ENCODE results near the gene MAEA.

DNA sequence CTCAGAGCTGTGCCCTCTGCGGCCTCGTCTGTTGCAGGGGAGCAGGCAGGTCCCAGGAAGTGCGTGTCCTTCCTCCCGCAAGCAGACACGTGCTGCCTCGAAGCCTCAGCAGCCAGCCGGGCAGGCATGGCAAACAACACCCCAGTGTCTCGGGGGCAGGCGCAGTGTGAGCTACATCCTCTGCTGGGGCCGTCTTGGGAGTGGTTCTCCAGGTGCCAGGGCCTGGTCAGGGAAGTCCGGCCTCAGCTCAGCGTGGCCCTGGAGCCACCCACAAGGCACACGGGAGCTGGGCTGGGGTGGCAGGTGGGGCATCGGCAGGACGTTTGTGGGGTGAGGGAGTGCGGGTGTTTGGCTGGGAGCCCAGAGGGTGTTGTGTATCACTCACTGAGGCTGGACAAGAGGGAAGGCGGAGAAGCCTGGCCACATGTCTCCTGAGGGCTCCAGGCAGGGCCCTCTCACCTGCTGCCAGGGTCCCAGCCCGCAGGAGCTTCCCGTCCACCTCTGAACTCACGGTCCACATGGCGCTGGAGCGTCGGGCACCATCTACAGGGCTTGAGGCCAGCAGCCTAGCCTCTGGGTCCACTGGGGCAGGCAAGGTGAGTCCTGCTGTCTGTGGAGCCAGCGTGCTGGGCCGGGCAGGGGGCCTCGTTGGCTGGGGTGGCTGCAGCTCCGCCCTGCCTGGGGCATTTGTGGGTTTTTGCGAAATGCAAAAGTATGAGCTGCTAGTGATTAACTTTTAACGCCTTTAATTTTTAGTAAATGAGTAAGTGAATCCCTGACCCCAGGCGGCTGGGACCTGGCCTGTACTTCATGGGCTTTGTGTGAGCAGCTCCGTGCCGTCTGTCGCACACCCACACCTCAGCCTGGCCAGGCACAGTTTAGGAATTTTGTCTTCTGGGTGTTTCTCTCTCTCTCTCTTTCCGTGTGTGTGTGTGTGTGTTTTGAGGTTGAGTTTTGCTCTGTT is 40.0 kb downstream of the MAEA start:
- TF ChIP-seq CTCF (conservative IDR thresholded peaks at IDR 0.05; ENCODE audit: low read depth in 2 of 2) (no peak), CREB1 (CRISPR knock-in tag; IDR thresholded peaks at IDR 0.05; ENCODE audit: low read depth) (no peak), ZNF114 (CRISPR knock-in tag; IDR thresholded peaks at IDR 0.05) (no peak), POLR2AphosphoS5 (IDR thresholded peaks at IDR 0.05; ENCODE audit: low read depth) (no peak), EZH2 (IDR thresholded peaks at IDR 0.05; ENCODE audit: low read depth, unreplicated experiment) (no peak), EZH2phosphoT487 (IDR thresholded peaks at IDR 0.05; ENCODE audit: unreplicated experiment) (no peak), JUNB (IDR thresholded peaks at IDR 0.05; ENCODE audit: unreplicated experiment) (no peak), ZNF462 (CRISPR knock-in tag; IDR thresholded peaks at IDR 0.05) (no peak), ETS1 (IDR thresholded peaks at IDR 0.05) (no peak), ZNF331 (CRISPR knock-in tag; IDR thresholded peaks at IDR 0.05; ENCODE audit: low read depth) (no peak), NANOG (IDR thresholded peaks at IDR 0.05; ENCODE audit: borderline replicate concordance) (no peak), STAT1 (IDR thresholded peaks at IDR 0.05; ENCODE audit: unreplicated experiment) (no peak)
- TF ChIP-seq, protein P1, sequence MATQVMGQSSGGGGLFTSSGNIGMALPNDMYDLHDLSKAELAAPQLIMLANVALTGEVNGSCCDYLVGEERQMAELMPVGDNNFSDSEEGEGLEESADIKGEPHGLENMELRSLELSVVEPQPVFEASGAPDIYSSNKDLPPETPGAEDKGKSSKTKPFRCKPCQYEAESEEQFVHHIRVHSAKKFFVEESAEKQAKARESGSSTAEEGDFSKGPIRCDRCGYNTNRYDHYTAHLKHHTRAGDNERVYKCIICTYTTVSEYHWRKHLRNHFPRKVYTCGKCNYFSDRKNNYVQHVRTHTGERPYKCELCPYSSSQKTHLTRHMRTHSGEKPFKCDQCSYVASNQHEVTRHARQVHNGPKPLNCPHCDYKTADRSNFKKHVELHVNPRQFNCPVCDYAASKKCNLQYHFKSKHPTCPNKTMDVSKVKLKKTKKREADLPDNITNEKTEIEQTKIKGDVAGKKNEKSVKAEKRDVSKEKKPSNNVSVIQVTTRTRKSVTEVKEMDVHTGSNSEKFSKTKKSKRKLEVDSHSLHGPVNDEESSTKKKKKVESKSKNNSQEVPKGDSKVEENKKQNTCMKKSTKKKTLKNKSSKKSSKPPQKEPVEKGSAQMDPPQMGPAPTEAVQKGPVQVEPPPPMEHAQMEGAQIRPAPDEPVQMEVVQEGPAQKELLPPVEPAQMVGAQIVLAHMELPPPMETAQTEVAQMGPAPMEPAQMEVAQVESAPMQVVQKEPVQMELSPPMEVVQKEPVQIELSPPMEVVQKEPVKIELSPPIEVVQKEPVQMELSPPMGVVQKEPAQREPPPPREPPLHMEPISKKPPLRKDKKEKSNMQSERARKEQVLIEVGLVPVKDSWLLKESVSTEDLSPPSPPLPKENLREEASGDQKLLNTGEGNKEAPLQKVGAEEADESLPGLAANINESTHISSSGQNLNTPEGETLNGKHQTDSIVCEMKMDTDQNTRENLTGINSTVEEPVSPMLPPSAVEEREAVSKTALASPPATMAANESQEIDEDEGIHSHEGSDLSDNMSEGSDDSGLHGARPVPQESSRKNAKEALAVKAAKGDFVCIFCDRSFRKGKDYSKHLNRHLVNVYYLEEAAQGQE (IDR thresholded peaks at IDR 0.05; ENCODE audit: unreplicated experiment): no peak
